Stimulated activated CD8-positive, alpha-beta memory T cell treated with anti-CD3 and anti-CD28 coated beads, Interleukin-15, amount 100 ng/mL, for 24 hours (primary cell): ENCODE measurements around the gene CAMK2B.

Experiments used
- DNase-seq: peaks from one replicate; pipeline ENCODE4 v3.0.0-alpha.2; 2020; ENCODE audit warnings: low read depth

CAMK2B gene

DNA sequence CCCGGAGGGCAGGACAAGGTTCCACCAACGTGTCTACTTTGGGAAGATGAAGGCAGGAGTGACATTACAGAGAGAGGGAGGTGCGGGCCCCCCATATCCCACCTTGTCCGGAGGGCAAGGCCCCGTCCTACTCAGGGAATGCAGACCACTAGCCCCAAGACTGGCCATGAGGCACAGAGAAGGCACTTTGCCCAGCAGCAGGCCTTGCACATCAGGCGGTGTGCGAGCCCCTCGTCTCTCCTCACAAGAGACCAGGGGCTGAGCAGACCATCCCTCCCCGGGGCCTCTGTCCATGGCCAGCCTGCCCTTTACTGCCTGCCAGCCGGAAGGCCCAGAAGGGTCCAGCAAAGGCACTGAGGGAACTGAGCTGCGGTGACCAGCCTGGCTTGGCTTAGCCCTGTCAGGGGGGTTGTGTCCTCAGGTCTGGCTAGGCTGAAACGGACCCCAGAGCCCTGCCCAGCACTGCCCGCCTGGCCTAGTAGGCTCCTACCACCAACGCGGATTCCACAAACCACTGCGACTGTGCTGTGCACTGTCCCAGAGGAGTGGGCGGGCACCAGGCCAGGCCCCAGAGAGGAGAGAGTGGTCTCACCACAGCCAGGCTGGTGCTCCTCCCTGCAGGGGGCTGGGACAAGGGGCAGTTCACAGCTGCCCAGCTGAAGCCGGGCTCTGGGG is 16.7 kb downstream of the CAMK2B start:
- no peak for DNase-seq

DNA sequence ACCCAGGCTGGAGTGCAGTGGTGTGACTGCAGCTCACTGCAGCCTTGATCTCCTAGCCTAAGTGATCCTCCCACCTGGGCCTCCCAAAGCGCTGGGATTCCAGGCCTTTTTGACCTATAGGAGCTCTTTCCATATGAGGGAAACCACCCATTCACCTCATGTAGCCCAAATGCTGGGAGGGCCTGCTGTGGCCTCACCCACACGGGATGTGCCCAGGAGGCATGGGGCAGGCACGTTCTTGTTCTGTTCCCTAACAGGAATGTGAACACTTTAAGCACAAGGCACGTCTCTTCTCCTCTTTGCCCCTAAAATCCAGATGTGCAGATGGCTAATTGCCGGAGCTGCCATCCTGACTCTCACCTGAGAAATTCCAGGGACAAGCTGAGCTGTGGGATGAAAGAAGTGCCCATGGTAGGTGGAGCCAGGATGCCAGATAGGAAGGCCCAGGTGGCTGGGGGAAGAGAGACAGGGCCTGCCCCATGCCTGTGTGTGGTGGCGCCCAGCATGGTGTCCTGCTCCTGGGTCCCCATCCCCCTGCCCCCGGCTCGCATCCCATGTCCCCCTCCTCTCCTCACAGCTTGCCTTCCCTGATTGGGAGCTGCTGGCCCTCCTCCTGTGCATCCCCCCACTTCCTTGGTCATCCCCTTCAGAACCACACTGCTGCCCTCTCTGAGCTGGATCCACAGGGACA is 17.3 kb downstream of the CAMK2B start:
- DNase-seq, result no peak

DNA sequence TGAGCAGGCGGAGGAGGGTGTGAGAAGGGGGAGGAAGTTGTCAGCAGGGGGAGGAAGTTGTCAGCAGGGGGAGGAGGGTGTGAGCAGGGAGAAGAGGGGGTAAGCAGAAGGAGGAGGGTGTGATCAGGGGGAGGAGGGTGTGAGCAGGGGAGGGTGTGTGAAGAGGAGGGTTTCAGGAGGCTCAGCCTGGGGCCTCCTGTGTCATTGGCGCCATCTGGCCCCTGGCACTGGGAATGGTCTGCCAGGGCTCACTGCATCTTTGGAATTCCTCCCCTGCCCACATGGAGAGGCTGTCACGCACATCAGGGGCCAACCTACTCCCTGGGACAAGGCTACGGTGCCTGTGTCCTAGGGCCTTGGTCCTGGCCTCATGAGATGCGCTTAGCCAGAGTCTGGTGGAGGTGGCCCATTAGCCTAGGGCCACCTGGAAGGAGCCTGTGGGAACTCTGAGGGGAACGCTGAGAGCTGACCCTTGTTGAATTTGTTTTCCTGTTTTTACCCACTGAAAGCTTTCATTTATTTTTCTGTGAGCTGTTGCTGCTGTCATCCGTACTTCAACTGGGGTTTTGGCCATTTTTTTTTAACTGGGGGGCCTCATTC is 18.0 kb downstream of the CAMK2B start:
- DNase-seq, result no peak

DNA sequence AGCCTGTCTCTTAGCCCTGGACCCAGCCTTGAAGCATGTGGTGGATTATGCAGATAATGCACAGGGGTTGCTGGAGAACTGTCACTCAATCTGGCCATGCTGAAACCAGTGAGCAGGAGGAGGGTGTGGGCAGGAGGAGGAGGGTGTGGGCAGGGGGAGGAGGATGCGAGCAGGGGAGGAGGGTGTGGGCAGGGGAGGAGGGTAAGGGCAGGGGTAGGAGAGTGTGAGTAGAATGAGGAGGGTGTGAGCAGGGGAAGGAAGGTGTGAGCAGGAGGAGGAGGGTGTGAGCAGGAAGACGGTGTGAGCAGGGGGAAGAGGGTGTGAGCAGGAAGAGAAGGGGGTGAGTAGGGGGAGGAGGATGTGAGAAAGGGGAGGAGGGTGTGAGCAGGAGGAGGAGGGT is 18.8 kb downstream of the CAMK2B start:
- DNase-seq, result no peak

DNA sequence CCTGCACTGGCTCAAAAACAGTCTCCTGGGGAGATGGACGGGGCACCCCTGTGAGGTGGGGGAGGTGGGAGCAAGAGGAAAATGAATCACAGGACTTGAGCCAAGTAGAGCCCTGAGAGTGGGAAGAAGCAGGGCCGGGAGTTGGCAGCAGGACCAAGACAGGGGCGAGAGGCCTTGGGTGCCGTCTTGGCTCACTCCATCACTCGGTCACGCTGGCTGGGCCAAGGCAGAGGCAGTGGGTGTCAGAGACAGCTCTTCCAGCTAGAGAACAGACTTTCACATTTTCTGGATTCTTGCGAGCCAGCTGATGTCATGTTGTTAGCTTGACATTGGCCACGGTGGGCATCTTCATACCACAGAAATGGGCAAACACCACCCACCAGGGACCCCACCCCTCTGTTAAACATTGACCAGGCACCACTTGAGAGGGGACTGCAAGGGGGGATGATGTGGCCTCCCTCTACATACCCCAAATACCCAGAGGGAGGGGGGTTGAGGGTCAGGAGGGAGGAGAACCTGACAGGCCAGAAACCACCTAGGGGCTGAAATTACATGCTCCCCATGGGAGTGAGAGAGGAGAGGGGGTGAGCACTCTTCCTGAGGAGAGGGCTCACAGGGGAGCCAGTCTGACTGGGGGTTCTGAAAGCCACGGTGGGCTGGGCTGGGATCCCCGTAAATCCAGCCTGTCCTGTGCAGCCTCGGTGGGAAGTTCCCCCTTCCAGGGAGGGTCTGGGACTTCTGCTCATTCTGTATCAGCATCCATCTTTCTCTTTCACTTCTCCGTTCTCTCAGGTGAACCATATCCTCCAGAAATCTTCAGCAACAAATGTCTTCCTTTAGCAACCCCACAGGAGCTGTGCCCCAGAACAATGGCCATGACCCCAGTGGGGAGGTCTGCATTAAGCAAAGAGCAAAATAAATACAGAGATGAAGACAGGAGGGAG is 19.6 kb downstream of the CAMK2B start:
- DNase-seq, result no peak

DNA sequence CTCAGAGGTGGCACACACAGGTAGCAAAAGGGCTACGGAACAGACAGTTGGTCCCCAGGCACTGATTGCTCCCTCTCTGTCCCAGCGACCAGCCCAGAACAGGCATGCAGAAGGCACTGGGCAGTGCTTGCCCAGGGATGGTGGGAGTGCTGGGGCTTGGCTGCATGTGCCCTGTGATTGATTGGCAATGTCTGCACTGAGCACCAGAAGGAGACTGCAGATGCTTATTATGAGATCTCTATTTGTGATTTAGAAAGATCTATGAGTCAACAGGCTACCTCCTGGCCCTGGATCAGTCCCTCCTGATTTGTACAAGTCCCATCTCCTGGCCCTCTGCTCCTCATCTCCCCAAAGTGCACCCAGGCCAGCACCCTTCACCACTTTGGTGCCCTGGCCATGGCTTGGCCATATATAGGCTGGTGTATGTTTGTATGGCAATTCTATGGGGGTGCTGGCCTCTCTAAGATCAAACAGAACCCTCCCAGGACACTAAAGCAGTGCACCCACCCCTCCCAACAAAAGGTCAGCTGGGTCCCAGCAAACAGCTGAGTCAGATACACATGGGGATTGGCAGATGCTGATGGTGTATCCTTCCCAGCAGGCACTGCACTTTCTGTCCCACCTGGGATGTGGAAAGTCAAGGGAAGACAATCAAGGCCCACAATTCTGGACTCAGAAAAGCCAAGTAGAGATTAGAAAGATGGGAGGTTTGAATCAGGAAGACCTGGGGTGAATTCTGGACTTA is 30.9 kb downstream of the CAMK2B start:
- DNase-seq, result no peak

DNA sequence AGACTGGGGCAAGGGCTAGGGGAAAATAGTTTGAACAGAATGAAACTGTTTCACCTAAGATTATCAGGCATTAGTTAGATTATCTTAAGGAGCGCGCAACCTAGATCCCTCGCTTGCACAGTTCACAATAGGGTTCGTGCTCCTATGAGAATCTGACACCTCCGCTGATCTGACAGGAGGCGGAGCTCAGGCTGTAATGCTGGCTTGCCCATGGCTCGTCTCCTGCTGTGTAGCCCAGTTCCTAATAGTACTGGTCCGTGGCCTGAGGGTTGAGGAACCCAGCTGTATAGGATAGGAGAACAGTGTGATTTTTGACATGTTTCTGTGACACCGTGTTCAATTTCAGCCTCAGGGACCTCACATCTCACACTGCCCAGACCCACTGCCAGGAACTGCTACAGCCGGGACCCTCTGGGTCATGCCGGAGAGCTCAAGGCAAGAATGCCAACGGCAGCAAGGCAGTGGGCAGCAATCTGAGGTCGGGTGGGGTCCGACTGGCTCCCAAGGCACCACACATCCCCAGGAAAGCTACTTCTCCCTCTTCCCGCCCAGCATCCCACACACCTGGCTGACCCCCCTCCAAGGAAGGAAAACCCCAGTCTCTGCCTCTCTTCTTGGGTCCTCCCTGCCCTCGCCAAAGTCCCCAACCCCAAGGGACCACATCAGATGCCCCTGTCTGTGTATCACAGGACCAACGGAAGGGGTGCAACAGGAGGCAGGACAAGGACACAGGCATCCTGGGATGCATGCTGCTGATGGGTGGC is 31.7 kb downstream of the CAMK2B start:
- DNase-seq, result no peak

DNA sequence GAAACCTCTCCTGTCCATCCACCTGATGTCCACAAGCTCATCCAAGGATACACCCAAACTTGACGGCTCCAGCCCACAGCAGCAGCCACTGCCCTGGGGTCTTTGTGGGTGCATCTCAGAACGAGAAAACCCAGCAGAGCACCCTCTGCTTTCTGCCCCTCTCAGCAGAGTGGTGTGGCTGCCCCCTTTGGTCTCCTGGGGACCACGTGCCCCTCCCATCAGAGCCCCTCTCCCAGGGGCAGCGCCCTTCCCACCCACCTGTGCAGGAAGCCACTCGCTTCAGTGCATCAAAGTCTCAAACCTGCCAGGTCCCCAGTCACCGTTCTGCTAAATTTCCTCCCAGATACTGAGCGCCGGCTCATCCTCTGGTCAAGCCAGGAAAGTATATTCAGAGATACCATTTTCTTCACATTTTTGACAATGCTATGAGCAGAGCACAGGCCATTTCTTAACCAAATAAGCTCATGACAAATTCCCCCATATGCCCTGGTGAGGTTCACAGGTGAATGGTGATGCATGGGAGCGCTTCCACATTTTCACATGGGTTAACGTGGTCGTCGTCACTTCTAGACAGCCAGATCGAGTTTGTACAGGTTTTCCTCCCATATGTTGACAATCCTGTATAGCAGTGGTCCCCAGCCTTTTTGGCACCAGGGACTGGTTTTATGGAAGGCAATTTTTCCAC is 32.4 kb downstream of the CAMK2B start:
- no peak for DNase-seq

DNA sequence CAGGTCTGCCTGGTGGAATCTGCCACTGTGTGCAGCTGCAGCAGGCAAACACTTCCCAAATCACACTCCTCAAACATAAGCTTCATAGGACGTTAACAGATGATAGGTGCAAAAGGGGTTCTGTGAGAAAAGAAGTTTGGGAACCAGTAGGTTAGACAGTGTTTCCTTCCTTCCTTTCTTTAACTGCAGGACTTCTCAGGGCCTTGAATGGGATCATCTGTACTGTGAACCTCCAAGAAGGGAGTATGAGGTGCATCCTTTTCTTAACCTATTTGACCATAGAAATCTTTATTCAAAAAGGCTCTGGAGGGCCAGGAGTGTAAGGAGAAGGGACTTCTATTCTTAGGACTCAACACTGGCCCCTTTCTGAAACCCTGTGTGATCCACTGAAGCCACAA is 33.0 kb downstream of the CAMK2B start:
- DNase-seq, result no peak

DNA sequence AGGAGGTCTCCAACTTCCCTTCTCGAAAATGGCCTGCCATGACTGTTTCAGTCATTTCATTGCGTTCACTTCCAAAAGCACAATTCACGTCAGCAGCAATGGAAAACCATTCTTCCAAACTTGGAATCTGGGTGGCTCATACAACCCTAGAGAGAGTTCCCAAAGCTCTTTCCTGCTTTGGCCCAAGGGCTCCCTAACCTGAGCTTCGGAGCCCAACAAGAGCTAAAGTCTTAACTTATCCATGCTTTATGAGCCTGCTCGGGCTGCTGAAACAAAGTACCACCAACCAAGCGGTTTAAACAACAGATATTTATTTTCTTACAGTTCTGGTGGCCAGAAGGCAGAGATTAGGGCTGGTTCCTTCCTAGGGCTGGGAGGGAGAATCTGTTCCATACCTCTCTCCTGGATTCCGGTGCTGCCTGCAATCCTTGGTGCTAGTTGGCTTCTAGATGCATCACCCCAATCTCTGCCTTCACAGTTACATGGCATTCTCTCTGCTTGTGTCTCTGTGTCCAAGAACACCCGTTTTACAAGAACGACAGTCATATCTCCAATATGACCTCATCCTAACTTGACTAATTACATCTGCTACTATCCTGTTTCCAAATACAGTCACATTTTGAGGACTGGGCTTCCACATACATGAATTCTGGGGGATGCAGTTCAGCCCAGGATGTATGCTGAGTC is 33.5 kb downstream of the CAMK2B start:
- no peak for DNase-seq

DNA sequence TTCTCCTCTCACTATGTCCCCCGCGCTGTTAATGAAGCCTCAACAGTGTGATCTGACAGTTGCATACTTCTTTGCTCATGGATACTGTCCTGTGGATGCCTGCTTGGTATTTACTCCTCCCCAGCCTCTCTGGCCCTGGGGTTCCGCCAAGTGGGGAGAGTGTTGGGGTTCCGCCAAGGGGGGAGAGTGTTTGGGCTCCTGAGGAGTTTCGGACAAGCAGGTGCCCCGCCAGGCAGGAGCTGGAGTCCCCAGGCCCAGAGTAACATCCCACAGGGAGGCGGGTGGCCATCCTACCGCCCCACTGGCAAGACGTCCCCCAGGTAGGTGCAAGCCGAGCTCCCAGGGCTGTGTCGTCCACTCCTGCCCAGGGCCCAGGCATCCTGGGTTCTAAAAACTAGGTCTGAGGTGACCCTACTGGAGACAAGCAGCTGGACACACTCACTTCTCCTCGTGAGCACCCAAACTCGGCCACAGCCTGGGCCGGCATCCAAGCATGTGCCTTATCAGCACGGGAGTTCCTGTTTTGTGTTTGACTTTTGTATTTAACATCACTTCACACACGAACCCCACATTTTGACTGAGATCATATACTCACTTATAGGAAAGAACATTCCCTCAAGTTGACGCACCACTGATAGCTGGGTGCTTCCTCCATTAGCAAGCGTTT is 34.2 kb downstream of the CAMK2B start:
- DNase-seq, result no peak

DNA sequence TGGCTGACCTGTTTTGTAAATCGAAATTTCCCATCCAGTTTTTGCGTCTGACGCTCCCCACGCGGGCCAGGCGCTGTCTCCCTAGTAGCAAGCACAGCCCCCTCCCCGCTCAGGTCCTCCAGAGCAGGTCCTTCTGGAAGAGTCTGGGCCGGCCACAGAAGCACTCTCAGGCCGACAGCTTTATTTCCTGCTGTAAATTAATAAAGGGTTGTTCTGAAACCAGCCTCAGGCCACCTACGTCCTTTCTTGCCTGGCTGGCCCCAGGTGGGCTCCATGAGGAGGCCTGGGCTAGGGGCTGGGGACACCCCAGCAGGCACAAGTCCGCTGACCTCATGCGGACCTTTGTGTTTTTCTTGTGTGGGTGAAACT is 35.2 kb downstream of the CAMK2B start:
- DNase-seq, result no peak

DNA sequence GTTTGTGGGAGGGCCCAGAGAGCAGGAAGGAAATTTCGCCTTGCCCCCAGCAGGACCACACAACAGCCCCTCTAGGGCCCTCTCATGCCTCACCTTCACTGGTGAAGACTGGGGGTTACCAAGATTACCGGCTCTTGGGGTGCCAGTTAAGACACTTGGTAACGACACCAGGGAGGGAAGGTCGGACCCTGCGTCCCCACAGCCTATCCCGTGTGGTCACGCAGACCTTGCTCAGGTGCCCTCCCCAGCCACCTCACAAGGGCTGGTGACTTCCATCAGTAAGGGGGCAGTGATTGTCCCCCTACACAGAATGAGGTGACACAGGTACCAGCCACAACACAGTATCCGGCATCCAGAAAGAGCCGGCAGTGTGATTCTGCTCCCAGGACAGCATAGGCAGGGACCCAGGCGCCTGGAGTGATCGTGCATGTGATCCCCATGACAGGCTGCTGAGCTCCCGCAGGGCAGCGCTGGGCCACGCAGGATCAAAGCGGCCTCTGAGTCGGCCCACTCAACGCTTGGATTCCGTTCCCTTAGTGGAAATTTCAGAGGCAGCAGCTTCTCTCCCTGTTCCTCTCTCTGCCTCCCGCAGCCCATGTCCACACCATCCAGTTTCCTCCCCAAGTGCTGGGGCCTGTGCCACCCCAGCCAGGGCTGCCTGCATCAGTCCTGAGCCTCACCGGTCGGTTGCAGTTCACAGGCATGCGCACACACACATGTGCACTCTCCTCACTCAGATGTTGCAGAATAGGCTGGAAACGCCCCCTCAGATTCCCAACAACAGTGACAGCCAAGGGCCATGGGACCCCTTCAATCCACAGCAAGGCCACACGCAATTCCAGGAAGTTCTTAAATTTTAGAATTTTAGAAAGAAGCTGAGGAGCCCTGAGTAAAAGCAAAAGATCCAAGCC is 35.8 kb downstream of the CAMK2B start:
- no peak for DNase-seq

DNA sequence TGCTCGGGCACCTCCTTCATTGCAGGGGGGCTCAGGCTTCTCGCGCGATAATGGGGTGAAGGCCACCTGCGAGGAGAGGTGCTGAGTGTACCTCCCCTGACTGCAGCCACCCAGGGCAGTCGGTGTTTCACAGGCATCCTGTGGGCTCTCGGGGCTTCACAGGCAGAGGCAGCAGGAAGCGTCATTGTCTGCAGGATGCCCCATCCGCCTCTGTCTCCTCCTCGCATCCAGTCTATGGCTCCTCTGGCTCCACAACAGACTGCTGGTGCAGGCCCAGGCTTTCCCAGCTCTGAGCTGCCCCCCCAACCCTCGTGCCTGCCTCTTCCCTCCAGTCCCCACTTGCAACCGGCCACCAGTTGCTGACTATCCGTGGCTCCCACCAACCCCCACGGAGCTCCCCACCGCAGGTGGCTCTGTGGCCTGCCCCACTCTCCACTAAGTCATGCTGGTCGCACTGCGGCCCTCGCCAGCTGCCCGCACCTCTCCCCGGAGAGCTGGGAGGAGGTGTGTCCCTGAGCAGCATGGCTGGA is 36.5 kb downstream of the CAMK2B start:
- no peak for DNase-seq

DNA sequence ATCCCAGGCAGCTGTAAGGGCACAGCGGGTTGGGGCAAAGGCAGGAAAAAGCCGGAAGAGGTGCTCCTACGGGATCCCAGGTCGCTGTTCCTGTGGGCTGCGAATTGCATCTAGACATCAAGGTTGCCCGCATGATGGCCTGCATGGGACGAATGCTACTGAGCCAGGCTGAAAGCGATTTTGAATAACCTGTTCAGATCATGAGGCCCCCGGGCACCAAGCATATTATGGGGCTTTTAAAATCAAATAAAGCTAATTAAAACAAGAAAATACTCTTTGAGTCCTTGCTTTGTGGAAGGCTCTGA is 37.1 kb downstream of the CAMK2B start:
- DNase-seq, result no peak

DNA sequence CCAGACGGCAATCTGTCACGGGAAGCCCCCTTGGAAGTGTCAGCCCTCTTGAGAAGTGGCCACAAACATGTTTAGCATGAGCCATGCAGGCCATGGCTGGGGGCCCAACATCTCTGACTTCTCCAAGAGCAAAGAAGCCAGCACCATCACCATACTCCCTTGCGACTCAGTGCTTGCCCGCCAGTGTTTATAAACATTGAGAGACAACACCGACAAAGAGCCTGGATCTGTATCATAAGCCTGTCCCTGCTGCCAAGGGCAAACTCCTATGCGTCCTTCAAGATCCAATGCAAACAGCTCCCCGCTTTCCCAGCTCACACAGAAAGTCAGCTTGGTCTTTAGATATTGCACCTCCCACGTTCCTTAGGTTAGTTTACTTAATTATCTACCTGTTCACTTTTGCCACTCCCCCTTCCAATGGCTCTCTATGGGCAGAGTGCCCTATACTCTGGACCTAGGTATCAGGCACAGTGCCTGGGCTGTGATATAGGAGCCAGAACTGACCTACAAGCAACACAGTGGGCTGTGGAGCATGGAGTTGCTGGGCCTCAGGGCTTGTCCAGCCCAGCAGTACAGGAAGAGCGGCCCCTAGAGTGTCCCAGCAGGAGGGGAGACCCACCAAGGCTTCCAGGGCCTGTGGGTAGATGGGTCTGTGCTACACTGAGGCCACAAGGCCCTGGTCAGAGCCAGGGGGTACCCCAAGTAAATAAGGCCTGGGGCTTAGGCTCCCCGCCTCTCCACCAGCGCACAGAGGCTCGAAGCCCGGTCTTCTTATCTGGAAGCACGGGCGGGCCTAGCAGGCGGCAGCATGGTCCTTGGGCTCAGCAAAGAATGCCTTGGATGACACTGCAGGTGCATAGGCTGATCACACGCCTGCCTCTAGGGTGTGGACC is 37.7 kb downstream of the CAMK2B start:
- DNase-seq, result no peak
